ENCODE data around the gene FAM98A. TPM values are rescaled to one million over a fixed set of nuclear protein-coding genes. Genes with fewer than 3 reads are reported as not detected.

FAM98A gene
- total and polyA plus RNA-seq, 9 of the 15 experiments (the other 6 are each of a cell fraction or from before 2014, with no cell fraction given) = 16.5 to 238 (median 44.6) TPM

GRCh38 chr2:33598561-33599174, 431 bp downstream of the FAM98A start (continued):
- TF ChIP-seq E4F1 (CRISPR knock-in tag; IDR thresholded peaks at IDR 0.05; ENCODE audit: borderline replicate concordance) (no peak), RBM15 (IDR thresholded peaks at IDR 0.05; ENCODE audit: insufficient read depth, low read length) (no peak), DIDO1 (tag; IDR thresholded peaks at IDR 0.05; ENCODE audit: low read depth) (no peak), OTX1 (CRISPR knock-in tag; IDR thresholded peaks at IDR 0.05) (no peak), SMARCE1 (IDR thresholded peaks at IDR 0.05) (peak; percentile 64; the same call in 1 of the 2 replicates), NCOA1 (IDR thresholded peaks at IDR 0.05; ENCODE audit: low read depth) (no peak), PHB2 (IDR thresholded peaks at IDR 0.05; ENCODE audit: low read depth) (0 out of 2 replicates have a peak, but pooled peaks have one; percentile 51), E2F4 (CRISPR knock-in tag; IDR thresholded peaks at IDR 0.05; ENCODE audit: low read depth) (no peak), ZNF740 (CRISPR knock-in tag; IDR thresholded peaks at IDR 0.05) (peak; percentile 89), ZNF740 (tag; IDR thresholded peaks at IDR 0.05) (no peak), SP1 (CRISPR knock-in tag; IDR thresholded peaks at IDR 0.05) (no peak; the same call in 1 of the 2 replicates), NFE2L1 (tag; IDR thresholded peaks at IDR 0.05; ENCODE audit: borderline replicate concordance, low read depth) (no peak), PHF8 (IDR thresholded peaks at IDR 0.05; ENCODE audit: borderline replicate concordance, low read length) (peak; percentile 78; the same call in 1 of the 2 replicates), NR1H2 (CRISPR knock-in tag; IDR thresholded peaks at IDR 0.05) (no peak), SAP30 (IDR thresholded peaks at IDR 0.05; ENCODE audit: borderline replicate concordance, insufficient read depth, low read depth, low read length, poor library complexity, severe bottlenecking) (peak; percentile 88), ZNF354B (CRISPR knock-in tag; IDR thresholded peaks at IDR 0.05) (no peak), NFE2 (IDR thresholded peaks at IDR 0.05; ENCODE audit: low read depth) (0 out of 2 replicates have a peak, but pooled peaks have one; percentile 36), TAL1 (IDR thresholded peaks at IDR 0.05) (no peak), ZBTB26 (CRISPR knock-in tag; IDR thresholded peaks at IDR 0.05) (peak; percentile 37; the same call in 1 of the 2 replicates), ATF6 (CRISPR knock-in tag; IDR thresholded peaks at IDR 0.05) (0 out of 2 replicates have a peak, but pooled peaks have one; percentile 8), SAFB2 (IDR thresholded peaks at IDR 0.05; ENCODE audit: borderline replicate concordance, low read depth, low read length, severe bottlenecking) (no peak)
